Stomach smooth muscle (tissue), 2 donors: ENCODE results near the gene XPOT.

Experiments
- H3K27ac ChIP-seq: one replicate; pipeline ENCODE4 v1.7.0; 2013; ENCODE audit warnings: mild to moderate bottlenecking, low read length, inconsistent platforms
- H3K27me3 ChIP-seq, 2 donors: one replicate each; pipeline ENCODE4 v1.7.0; 2013; ENCODE audit warnings: low read length in 2 of 2; ENCODE audit not compliant: insufficient read depth in 2 of 2, control insufficient read depth in 1 of 2
- H3K36me3 ChIP-seq, 2 donors: one replicate each; pipeline ENCODE4 v1.7.0; 2013; ENCODE audit warnings: low read length in 2 of 2; ENCODE audit not compliant: control insufficient read depth in 2 of 2, insufficient read depth in 2 of 2
- H3K4me1 ChIP-seq: one replicate; pipeline ENCODE4 v1.7.0; 2013; ENCODE audit warnings: low read length; ENCODE audit not compliant: control insufficient read depth, insufficient read depth
- H3K4me3 ChIP-seq, 2 donors: one replicate each; pipeline ENCODE4 v1.7.0; 2013; ENCODE audit warnings: low read length in 2 of 2
- H3K9ac ChIP-seq, 2 donors: one replicate each; pipeline ENCODE4 v1.7.0; 2013; ENCODE audit warnings: low read length in 2 of 2, mild to moderate bottlenecking in 1 of 2
- H3K9me3 ChIP-seq, 2 donors: one replicate each; pipeline ENCODE4 v1.7.0; 2013; ENCODE audit warnings: low read length in 2 of 2; ENCODE audit not compliant: control insufficient read depth in 2 of 2
- donor health status: healthy.
- donor health status: Pancreatic carcinoma.

XPOT gene

DNA sequence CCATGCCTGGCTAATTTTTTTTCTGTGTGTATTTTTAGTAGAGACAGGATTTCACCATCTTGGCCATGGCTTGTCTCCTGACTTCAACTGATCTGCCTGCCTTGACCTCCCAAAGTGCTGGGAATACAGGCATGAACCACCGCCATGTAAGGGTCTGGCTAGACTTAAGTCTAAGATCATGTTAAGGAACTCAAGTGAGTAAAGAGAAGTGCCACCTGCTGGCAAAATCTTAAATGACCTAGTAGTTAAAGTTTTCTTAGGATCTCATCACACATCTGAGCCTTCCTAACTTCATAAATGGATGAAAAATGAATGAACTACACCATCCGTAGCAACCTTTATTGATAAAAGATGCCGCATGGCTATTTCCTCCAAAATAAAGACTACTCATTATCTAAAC is 12.0 kb upstream of the XPOT start:
- Histone ChIP-seq H3K4me1 (peaks cover 4% of the 10 kb centered on the region), H3K27me3 (peaks cover 8 to 17% of the 10 kb centered on the region in 2 donors), H3K27ac (no peak overlapping the region), H3K4me3 (no peak overlapping the region), H3K36me3 (no peaks in the 10 kb centered on the region), H3K9ac (no peak overlapping the region), H3K9me3 (no peaks in the 10 kb centered on the region)

DNA sequence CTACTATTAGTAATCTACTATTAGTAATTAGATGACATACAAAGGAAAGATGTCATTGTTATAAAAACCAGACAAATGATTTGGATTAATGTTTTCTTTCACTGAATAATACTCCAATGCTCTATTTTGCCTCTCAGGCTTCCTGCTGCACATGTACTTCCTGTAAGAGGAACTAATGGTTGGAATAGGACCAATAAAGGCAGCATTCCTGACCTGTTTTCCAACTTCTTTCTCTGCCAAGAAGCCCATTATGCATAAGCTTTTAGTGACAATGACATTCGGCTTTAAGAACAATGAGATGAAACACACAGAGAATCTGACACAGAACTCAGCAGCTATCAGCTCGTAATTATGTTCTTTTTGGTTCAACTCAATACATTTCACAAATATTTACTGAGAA is 8.5 kb upstream of the XPOT start:
- Histone ChIP-seq H3K27me3 (peaks cover 0 to 6% of the 10 kb centered on the region in 2 donors), H3K27ac (no peak overlapping the region), H3K9me3 (no peaks in the 10 kb centered on the region), H3K4me1 (no peaks in the 10 kb centered on the region), H3K36me3 (no peaks in the 10 kb centered on the region), H3K9ac (no peak overlapping the region), H3K4me3 (no peak overlapping the region)

DNA sequence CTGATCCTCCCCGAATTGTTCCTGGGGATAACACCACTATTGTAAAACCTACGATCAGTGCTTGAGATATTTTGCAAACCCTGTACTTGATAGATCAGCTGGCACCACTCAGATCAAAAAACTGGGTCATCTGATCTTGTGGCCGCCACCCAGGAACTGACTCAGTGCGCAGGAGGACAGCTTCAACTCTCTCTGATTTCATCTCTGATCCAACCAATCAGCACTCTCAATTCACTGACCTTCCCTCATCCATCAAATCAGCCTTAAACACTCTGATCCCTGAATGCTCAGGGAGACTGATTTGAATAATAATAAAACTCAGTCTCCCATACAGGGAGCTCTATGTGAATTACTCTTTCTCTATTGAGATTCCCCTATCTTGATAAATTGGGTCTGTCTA is 4.2 kb upstream of the XPOT start:
- Histone ChIP-seq H3K27ac (no peak overlapping the region), H3K4me1 (no peaks in the 10 kb centered on the region), H3K27me3 (no peaks in the 10 kb centered on the region), H3K9me3 (no peaks in the 10 kb centered on the region), H3K4me3 (no peak overlapping the region), H3K9ac (no peak overlapping the region), H3K36me3 (no peaks in the 10 kb centered on the region)

DNA sequence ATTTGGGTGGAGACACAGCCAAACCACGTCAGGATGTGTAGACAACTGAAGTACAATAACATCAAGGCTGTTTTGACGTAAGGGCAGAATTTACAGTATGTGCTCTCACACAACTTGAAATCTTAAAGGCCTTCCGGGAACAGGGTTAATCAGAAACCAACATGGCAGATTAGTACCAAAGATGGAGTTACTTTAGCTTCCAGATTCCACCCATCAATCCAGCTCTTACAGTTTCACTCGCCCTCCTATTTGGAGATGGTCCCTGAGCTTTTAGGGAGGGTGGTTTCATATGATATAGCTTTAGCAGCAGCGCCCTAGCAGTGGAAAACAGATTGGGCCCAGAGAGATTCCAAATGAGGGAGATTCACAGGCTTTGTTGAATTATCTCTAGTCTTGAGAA is 2.0 kb upstream of the XPOT start:
- no peaks in the 10 kb centered on the region for H3K4me1 ChIP-seq
- no peak overlapping the region for H3K27ac ChIP-seq
- H3K9me3 ChIP-seq = no peaks in the 10 kb centered on the region
- H3K27me3 ChIP-seq = no peaks in the 10 kb centered on the region
- H3K36me3 ChIP-seq = no peaks in the 10 kb centered on the region
- H3K9ac ChIP-seq = no peak overlapping the region
- H3K4me3 ChIP-seq = no peak overlapping the region

DNA sequence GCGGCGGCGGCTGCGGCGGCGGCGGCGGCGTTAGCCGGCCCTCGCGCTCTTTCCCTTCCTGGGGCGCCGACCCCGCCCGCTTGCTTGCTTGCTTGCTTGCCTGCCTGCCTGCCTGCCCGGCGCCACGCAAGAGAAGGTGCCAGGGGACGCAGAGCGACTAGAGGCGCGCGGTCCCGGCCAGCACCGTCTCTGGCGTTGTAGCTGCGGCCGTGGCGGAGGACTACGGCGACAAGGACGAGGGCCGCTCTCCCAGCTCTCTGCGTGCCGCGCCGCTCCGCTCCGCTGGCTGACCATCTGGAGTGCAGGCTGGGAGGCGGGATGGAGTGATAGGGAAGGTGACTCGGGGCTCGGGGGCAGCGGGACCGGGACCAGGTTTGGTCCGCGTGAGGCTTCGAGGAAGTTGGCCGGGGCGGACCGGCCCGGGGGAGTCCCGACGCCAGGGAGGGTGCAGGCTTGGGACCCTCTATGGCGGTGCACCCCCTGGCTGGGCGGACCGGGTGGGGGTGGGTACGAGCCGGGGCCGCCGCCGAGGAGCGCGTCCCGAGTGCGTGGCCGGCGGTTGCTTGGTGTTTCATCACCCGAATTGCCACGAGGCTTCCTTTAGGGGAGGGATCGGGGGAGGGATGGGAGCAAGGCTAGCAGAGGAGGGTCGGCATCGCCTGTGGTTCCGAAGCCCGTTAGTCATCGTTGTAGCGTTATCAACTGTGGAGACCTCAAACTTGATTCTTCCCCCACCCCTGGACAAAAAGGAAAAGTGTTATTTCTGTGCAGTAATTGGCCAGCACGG is 471 bp downstream of the XPOT start:
- Histone ChIP-seq H3K27me3 (no peaks in the 10 kb centered on the region), H3K4me3 (peak overlapping the region; percentile 85 to 90), H3K4me1 (no peaks in the 10 kb centered on the region), H3K9me3 (no peaks in the 10 kb centered on the region), H3K9ac (peak overlapping the region; percentile 71 to 92), H3K36me3 (no peaks in the 10 kb centered on the region), H3K27ac (peak overlapping the region; percentile 90)

DNA sequence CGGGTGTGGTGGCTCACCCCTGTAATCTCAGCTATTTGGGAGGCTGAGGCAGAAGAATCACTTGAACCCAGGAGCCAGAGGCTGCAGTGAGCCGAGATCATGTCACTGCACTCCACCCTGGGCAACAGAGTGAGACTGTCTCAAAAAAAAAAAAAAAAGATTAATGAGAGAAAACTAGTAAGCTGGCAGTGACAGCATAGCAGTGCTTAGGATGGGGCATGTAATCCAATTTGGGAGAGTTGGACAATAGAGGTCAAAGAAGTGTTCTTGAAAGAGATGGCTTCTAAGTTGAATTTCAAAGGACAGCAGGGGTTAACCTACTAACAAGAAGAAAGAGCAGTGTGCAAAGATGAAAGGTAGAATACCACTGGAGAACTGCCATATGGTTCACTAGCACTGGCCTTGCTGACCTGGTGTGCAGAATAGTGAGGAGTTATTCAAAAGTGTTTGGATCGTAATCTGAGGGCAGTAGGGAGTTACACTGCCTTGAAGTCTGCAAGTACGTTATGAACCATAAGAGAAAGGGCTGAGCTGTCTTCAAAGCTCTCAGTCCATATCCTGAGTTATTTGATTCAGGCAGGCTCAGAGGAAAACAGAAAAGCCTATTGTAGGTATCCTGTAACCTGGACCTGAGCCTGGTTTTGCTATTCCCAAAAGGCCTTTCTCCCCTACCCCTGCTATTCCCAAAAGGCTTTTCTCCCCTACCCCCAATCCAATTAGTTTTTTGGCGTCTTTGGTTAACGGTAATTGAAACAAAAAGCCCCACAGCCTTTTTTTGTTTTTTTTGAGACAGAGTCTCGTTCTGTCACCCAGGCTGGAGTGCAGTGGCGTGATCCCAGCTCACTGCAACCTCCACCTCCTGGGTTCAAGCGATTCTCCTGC is 3.4 kb downstream of the XPOT start:
- Histone ChIP-seq H3K4me3 (no peak overlapping the region), H3K27me3 (no peaks in the 10 kb centered on the region), H3K9ac (no peak overlapping the region), H3K27ac (no peak overlapping the region), H3K9me3 (no peaks in the 10 kb centered on the region), H3K4me1 (no peaks in the 10 kb centered on the region), H3K36me3 (peaks cover 6 to 12% of the 10 kb centered on the region in 2 donors)

DNA sequence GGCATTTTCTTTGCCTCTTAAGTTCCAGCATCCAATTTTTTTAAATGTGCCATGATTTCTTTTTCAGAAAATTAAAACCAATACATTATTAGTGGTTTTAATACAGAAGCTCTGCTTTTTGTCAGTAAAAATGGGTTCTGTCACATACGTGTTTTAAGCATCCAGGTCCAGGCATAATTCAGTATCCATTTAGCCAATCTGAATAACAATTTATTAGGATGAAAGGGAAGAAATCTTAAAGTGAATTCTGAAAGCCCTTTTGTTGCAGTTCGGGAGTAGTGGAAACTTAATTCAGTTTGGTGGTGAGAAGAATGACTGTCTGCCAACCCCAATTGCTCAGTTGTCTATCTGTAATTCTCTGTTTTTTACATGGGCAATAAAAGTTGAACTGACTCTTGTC is 7.2 kb downstream of the XPOT start:
- H3K9me3 ChIP-seq = no peaks in the 10 kb centered on the region
- H3K36me3 ChIP-seq = peaks cover 19 to 29% of the 10 kb centered on the region in 2 donors
- no peak overlapping the region for H3K27ac ChIP-seq
- H3K4me3 ChIP-seq = no peak overlapping the region
- H3K4me1 ChIP-seq = no peaks in the 10 kb centered on the region
- H3K9ac ChIP-seq = no peak overlapping the region
- H3K27me3 ChIP-seq = no peaks in the 10 kb centered on the region

DNA sequence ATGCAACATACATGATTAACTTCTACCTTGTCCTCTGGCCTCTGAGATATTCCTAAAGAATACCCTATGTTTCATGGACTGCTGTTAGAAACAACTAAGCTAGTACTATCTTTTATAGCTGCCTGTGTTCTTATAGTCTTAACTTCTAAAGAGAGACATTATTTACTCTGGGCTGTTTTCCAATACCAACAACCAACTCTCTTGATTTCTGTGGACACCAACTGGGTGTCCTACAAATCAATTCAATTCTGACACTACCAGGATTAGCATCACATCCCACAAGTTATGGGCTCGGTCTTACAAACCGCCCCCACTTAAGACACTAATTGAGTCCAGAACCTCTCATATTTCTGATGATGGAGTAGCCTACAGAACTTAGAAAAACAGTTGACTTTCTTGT is 8.3 kb downstream of the XPOT start:
- Histone ChIP-seq H3K9me3 (no peaks in the 10 kb centered on the region), H3K36me3 (peaks cover 19 to 32% of the 10 kb centered on the region in 2 donors)

DNA sequence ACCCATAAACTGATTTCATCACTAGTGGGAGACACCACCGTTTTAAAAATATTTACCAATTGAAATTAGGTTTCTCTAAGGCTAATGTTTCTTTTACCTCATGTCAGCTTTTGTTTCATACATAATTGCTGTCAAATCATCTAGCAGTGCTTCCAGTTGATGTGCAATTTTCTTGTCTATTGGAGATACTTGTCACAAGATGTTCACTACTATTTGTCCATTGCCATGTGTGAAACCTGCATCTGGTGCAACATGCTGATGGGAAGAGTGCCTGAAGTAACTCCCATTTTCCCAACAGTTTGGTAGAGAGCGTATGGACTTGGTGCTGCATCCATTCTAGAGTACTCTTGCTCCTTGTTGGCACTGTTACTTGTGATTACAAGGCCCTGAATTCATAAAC is 9.7 kb downstream of the XPOT start:
- no peak overlapping the region for H3K4me3 ChIP-seq
- H3K9ac ChIP-seq = no peak overlapping the region
- H3K9me3 ChIP-seq = no peaks in the 10 kb centered on the region
- H3K27ac ChIP-seq = no peak overlapping the region
- peaks cover 21 to 44% of the 10 kb centered on the region in 2 donors for H3K36me3 ChIP-seq
- H3K27me3 ChIP-seq = no peaks in the 10 kb centered on the region
- H3K4me1 ChIP-seq = no peaks in the 10 kb centered on the region

More for the DNA sequence above, 8.3 kb downstream of the XPOT start:
- H3K4me1 ChIP-seq = no peaks in the 10 kb centered on the region
- H3K27ac ChIP-seq = no peak overlapping the region
- H3K27me3 ChIP-seq = no peaks in the 10 kb centered on the region
- H3K9ac ChIP-seq = no peak overlapping the region
- H3K4me3 ChIP-seq = no peak overlapping the region

DNA sequence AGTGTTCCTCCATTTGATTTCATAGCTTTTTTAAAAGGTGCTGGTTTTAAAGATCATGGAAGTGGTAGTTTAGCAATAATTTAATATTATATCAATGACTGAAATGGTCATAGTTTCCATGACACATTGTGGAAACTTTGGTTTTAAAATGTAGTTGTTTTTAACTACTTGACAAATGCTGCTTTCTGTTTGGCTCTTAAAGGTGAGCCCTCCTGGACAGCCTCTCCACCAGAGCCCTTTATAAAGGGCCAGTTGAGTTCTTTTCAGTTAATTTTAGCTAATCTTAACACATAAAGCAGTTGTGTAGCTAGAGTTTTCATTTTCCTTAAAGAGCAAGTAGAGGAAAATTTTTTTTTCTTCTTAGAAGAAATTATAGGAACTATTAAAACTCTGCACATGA is 14.0 kb downstream of the XPOT start:
- no peak overlapping the region for H3K4me3 ChIP-seq
- H3K9me3 ChIP-seq = no peaks in the 10 kb centered on the region
- H3K27ac ChIP-seq = no peak overlapping the region
- no peak overlapping the region for H3K9ac ChIP-seq
- no peaks in the 10 kb centered on the region for H3K27me3 ChIP-seq
- H3K36me3 ChIP-seq = peaks cover 13 to 47% of the 10 kb centered on the region in 2 donors
- H3K4me1 ChIP-seq = no peaks in the 10 kb centered on the region

DNA sequence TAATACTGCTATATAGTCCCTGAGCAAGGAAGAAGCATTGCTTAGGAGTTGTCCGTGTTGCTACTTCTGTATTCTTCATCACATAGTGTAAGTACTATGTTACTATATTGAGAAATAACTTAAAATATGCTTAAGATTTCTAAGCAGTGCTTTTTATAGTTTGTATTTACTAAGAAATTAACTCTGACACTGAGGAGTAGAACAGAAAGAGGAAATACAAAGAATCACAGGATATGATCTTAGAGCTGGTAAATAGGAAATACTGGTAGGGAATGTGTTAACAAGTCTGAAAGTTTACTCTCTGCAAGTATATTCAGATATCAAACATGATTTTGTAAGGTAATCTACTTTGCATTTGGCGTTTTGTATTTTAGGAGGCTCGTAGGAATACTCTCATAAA is 15.5 kb downstream of the XPOT start:
- no peak overlapping the region for H3K9ac ChIP-seq
- H3K36me3 ChIP-seq = peaks cover 20 to 53% of the 10 kb centered on the region in 2 donors
- no peak overlapping the region for H3K27ac ChIP-seq
- no peaks in the 10 kb centered on the region for H3K9me3 ChIP-seq
- no peaks in the 10 kb centered on the region for H3K27me3 ChIP-seq
- H3K4me3 ChIP-seq = no peak overlapping the region
- H3K4me1 ChIP-seq = no peaks in the 10 kb centered on the region
